H9 (cell line): Measurements from ENCODE around the gene ZBTB48. TPM values are rescaled to one million over a fixed set of nuclear protein-coding genes. Genes with fewer than 3 reads are reported as not detected.
A peak's percentile ranks its signal among the peaks of the same experiment; 100 is the strongest.

Source experiments
- DNase-seq: peaks from one replicate; pipeline ENCODE4 v3.0.0-alpha.2; 2017
- H2AFZ ChIP-seq: one replicate; pipeline ENCODE4 v1.6.1; 2013; ENCODE audit warnings: mild to moderate bottlenecking, low read length, control low read depth, moderate library complexity
- H2AK5ac ChIP-seq: 2 replicates; pipeline ENCODE4 v1.6.1; 2013; ENCODE audit warnings: low read length, control low read depth, mixed read lengths; ENCODE audit not compliant: insufficient read length
- H2BK120ac ChIP-seq: one replicate; pipeline ENCODE4 v1.6.1; 2013; ENCODE audit warnings: low read depth, mild to moderate bottlenecking, low read length, control low read depth, inconsistent platforms; ENCODE audit not compliant: poor library complexity, severe bottlenecking
- H2BK12ac ChIP-seq: 2 replicates; pipeline ENCODE4 v1.6.1; 2013; ENCODE audit warnings: low read length, control low read depth, mixed read lengths, low read depth; ENCODE audit not compliant: insufficient read length
- H2BK15ac ChIP-seq: 2 replicates; pipeline ENCODE4 v1.6.1; 2013; ENCODE audit warnings: low read depth, low read length, control low read depth
- H2BK20ac ChIP-seq: one replicate; pipeline ENCODE4 v1.6.1; 2013; ENCODE audit warnings: low read depth, mild to moderate bottlenecking, low read length, control low read depth, inconsistent platforms; ENCODE audit not compliant: poor library complexity, severe bottlenecking
- H2BK5ac ChIP-seq: 2 replicates; pipeline ENCODE4 v1.6.1; 2013; ENCODE audit warnings: low read length, control low read depth, mixed read lengths; ENCODE audit not compliant: insufficient read length
- H3K14ac ChIP-seq: 2 replicates; pipeline ENCODE4 v1.6.1; 2013; ENCODE audit warnings: low read length, control low read depth; ENCODE audit not compliant: insufficient read depth
- H3K18ac ChIP-seq: 2 replicates; pipeline ENCODE4 v1.6.1; 2013; ENCODE audit warnings: low read depth, mild to moderate bottlenecking, mixed read lengths, low read length, control low read depth; ENCODE audit not compliant: insufficient read length
- H3K23ac ChIP-seq: 2 replicates; pipeline ENCODE4 v1.6.1; 2013; ENCODE audit warnings: low read length, control low read depth, mixed read lengths, low read depth; ENCODE audit not compliant: insufficient read length
- H3K23me2 ChIP-seq: 2 replicates; pipeline ENCODE4 v1.6.1; 2013; ENCODE audit warnings: low read depth, mild to moderate bottlenecking, mixed read lengths, low read length, control low read depth; ENCODE audit not compliant: insufficient read length, poor library complexity, severe bottlenecking
- H3K27ac ChIP-seq: 2 replicates; pipeline ENCODE4 v1.5.1; 2013; ENCODE audit warnings: low read length, control low read depth, mixed read lengths, low read depth; ENCODE audit not compliant: insufficient read length
- H3K27me3 ChIP-seq: 2 replicates; pipeline ENCODE4 v1.6.1; 2013; ENCODE audit warnings: low read length, control low read depth, inconsistent platforms; ENCODE audit not compliant: insufficient read depth
- H3K4ac ChIP-seq: 2 replicates; pipeline ENCODE4 v1.6.1; 2013; ENCODE audit warnings: low read depth, mild to moderate bottlenecking, control low read depth, inconsistent platforms, low read length, moderate library complexity
- H3K4me1 ChIP-seq: 2 replicates; pipeline ENCODE4 v1.6.1; 2013; ENCODE audit warnings: low read length, control low read depth, inconsistent platforms; ENCODE audit not compliant: insufficient read depth
- H3K4me2 ChIP-seq: 2 replicates; pipeline ENCODE4 v1.6.1; 2013; ENCODE audit warnings: low read length, control low read depth, mixed read lengths; ENCODE audit not compliant: insufficient read length, insufficient read depth
- H3K56ac ChIP-seq: 2 replicates; pipeline ENCODE4 v1.6.1; 2013; ENCODE audit warnings: low read depth, mild to moderate bottlenecking, mixed read lengths, low read length, control low read depth; ENCODE audit not compliant: insufficient read length
- H3K79me1 ChIP-seq: 2 replicates; pipeline ENCODE4 v1.6.1; 2013; ENCODE audit warnings: low read depth, mild to moderate bottlenecking, moderate library complexity, low read length, control low read depth, inconsistent platforms; ENCODE audit not compliant: insufficient read depth, poor library complexity, severe bottlenecking
- H3K79me2 ChIP-seq: 2 replicates; pipeline ENCODE4 v1.6.1; 2013; ENCODE audit warnings: low read length, control low read depth, inconsistent platforms; ENCODE audit not compliant: insufficient read depth
- H3K9ac ChIP-seq: 2 replicates; pipeline ENCODE4 v1.6.1; 2013; ENCODE audit warnings: low read length, control low read depth, mixed read lengths; ENCODE audit not compliant: insufficient read length; ENCODE audit errors: extremely low read depth
- H3K9me3 ChIP-seq: one replicate; pipeline ENCODE4 v1.6.1; 2013; ENCODE audit warnings: low read depth, low read length, inconsistent platforms; ENCODE audit not compliant: control insufficient read depth
- H3T11ph ChIP-seq: one replicate; pipeline ENCODE4 v1.6.1; 2013; ENCODE audit warnings: mild to moderate bottlenecking, low read length, control low read depth, inconsistent platforms
- H4K20me1 ChIP-seq: one replicate; pipeline ENCODE4 v1.6.1; 2013; ENCODE audit not compliant: control insufficient read depth, insufficient read length, insufficient read depth
- H4K5ac ChIP-seq: 2 replicates; pipeline ENCODE4 v1.6.1; 2013; ENCODE audit warnings: low read depth, mild to moderate bottlenecking, mixed read lengths, low read length, control low read depth; ENCODE audit not compliant: insufficient read length
- H4K8ac ChIP-seq: replicated peaks from 2 replicates; pipeline ENCODE4 v1.6.1; 2013; ENCODE audit warnings: low read length, control low read depth, mixed read lengths, low read depth; ENCODE audit not compliant: insufficient read length
- H4K91ac ChIP-seq: 2 replicates; pipeline ENCODE4 v1.6.1; 2013; ENCODE audit warnings: low read depth, mild to moderate bottlenecking, moderate library complexity, mixed read lengths, low read length, control low read depth; ENCODE audit not compliant: insufficient read length
- H3K27ac Mint-ChIP-seq, 3 experiments: 2 replicates in 2 of 3; 3 replicates in 1 of 3; pipeline ENCODE4 v1.8.0; 2020 to 2021; ENCODE audit warnings: mixed read lengths in 3 of 3, mild to moderate bottlenecking in 1 of 3, moderate library complexity in 1 of 3
- H3K27me3 Mint-ChIP-seq: 2 replicates; pipeline ENCODE4 v1.8.0; 2021; ENCODE audit warnings: low read depth, mild to moderate bottlenecking, moderate library complexity, mixed read lengths
- H3K36me3 Mint-ChIP-seq, 3 experiments: 2 replicates in 2 of 3; 3 replicates in 1 of 3; pipeline ENCODE4 v1.8.0; 2020 to 2021; ENCODE audit warnings: low read depth in 3 of 3, mixed read lengths in 3 of 3; ENCODE audit not compliant: insufficient read depth in 1 of 3
- H3K4me1 Mint-ChIP-seq, 2 experiments: 2 replicates each; pipeline ENCODE4 v1.8.0; 2020; ENCODE audit warnings: mixed read lengths in 2 of 2
- H3K4me3 Mint-ChIP-seq, 2 experiments: 2 replicates in 1 of 2; 3 replicates in 1 of 2; pipeline ENCODE4 v1.8.0; 2020 to 2021; ENCODE audit warnings: mild to moderate bottlenecking in 2 of 2, mixed read lengths in 2 of 2, moderate library complexity in 1 of 2
- H3K9me3 Mint-ChIP-seq, 2 experiments: 2 replicates in 1 of 2; 3 replicates in 1 of 2; pipeline ENCODE4 v1.8.0; 2020; ENCODE audit warnings: mild to moderate bottlenecking in 2 of 2, mixed read lengths in 2 of 2, moderate library complexity in 1 of 2
- whole genome bisulfite sequencing: extraction: QIAGEN DNeasy Blood & Tissue Kit; methylation state at CpG from one replicate; pipeline ENCODE4 v1.1.7; 2013; ENCODE audit warnings: missing lambda C conversion rate, low lambda C conversion rate, mixed read lengths; ENCODE audit not compliant: insufficient read length; ENCODE audit errors: extremely low coverage; 5-methylcytosine and 5-hydroxymethylcytosine counted together
- total RNA-seq: library from RNA; stranded (reverse); gene quantifications from 2 replicates; pipeline ENCODE4 v1.2.1, GENCODE V29; 2021
- TF ChIP-seq, protein P1 (sequence below): fragments of 200-600 bp; sonication (generic); conservative IDR thresholded peaks from 3 replicates; pipeline ENCODE4 v1.8.0; 2021; ENCODE audit warnings: antibody characterized with exemption, mild to moderate bottlenecking

The ZBTB48 gene
- total RNA-seq, 1 experiment from 2014 or later: 33.2 TPM

DNA sequence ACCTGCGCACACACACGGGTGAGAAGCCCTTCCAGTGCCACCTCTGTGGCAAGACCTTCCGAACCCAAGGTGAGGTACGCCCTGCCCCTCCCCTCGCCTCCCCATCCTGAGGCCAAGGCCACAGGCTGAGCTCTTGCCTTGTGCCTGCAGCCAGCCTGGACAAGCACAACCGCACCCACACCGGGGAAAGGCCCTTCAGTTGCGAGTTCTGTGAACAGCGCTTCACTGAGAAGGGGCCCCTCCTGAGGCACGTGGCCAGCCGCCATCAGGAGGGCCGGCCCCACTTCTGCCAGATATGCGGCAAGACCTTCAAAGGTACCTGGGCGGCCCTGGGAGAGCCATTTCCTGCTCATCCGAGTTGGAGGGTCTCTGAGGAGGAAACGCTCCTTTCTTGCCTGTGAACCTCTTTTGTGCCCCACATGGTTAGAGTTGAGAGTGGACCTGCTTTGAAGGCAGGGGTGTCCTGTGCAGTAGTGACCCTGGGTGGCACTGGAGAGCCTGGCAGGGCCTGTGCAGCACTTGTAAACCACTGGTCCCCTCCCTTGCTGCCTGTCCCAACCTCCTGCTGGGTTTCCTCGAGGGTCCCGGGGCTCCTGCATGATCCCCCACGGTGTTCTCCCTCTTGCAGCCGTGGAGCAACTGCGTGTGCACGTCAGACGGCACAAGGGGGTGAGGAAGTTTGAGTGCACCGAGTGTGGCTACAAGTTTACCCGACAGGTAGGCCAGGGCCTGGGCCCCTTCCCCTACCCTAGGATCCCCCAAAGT lies 8.5 kb downstream of the ZBTB48 start:
- H3K4me1 ChIP-seq: no peaks in the 10 kb centered on the region
- H3K23ac ChIP-seq: no peak overlapping the region
- H4K8ac ChIP-seq: no peak overlapping the region
- no peak overlapping the region for H3K27ac ChIP-seq
- H3K4me1 Mint-ChIP-seq: peaks cover 0 to 3% of the 10 kb centered on the region in 2 experiments; a peak in 1 of 4 replicates
- peaks cover 9 to 37% (median 36%) of the 10 kb centered on the region in 3 experiments; a peak in 6 of 7 replicates for H3K36me3 Mint-ChIP-seq
- H2AK5ac ChIP-seq: no peak overlapping the region
- H3K79me1 ChIP-seq: no peaks in the 10 kb centered on the region
- no peaks in the 10 kb centered on the region for H3K9me3 Mint-ChIP-seq
- H3K79me2 ChIP-seq: no peaks in the 10 kb centered on the region
- no peak overlapping the region for H3K4me3 Mint-ChIP-seq
- no CpG with 5 or more reads among the region's 25 CpGs for WGBS
- no peak overlapping the region for H2BK15ac ChIP-seq
- H3K4me2 ChIP-seq: no peak overlapping the region
- H3K4ac ChIP-seq: no peak overlapping the region
- no peak overlapping the region for H3K14ac ChIP-seq
- H4K5ac ChIP-seq: no peak overlapping the region
- no peaks in the 10 kb centered on the region for H3K27me3 Mint-ChIP-seq
- TF ChIP-seq, protein P1, sequence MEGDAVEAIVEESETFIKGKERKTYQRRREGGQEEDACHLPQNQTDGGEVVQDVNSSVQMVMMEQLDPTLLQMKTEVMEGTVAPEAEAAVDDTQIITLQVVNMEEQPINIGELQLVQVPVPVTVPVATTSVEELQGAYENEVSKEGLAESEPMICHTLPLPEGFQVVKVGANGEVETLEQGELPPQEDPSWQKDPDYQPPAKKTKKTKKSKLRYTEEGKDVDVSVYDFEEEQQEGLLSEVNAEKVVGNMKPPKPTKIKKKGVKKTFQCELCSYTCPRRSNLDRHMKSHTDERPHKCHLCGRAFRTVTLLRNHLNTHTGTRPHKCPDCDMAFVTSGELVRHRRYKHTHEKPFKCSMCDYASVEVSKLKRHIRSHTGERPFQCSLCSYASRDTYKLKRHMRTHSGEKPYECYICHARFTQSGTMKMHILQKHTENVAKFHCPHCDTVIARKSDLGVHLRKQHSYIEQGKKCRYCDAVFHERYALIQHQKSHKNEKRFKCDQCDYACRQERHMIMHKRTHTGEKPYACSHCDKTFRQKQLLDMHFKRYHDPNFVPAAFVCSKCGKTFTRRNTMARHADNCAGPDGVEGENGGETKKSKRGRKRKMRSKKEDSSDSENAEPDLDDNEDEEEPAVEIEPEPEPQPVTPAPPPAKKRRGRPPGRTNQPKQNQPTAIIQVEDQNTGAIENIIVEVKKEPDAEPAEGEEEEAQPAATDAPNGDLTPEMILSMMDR: no peak
- H3K27me3 ChIP-seq: no peaks in the 10 kb centered on the region
- no peak overlapping the region for H2BK12ac ChIP-seq
- peak overlapping the region in 1 of 3 experiments; percentile 77; a peak in 2 of 7 replicates for H3K27ac Mint-ChIP-seq
- no peak overlapping the region for H2BK20ac ChIP-seq
- no peaks in the 10 kb centered on the region for H3K9me3 ChIP-seq
- no peak overlapping the region for H2AFZ ChIP-seq
- H3K56ac ChIP-seq: no peak overlapping the region
- H4K20me1 ChIP-seq: no peaks in the 10 kb centered on the region
- no peak overlapping the region for H2BK5ac ChIP-seq
- H2BK120ac ChIP-seq: no peak overlapping the region
- H3K9ac ChIP-seq: no peak overlapping the region
- no peak for DNase-seq
- H4K91ac ChIP-seq: no peak overlapping the region
- no peak overlapping the region for H3K18ac ChIP-seq
- H3K23me2 ChIP-seq: no peaks in the 10 kb centered on the region
- H3T11ph ChIP-seq: no peak overlapping the region
